Measurements from ENCODE around the gene CCDC148. TPM values are rescaled to one million over a fixed set of nuclear protein-coding genes. Genes with fewer than 3 reads are reported as not detected.

The CCDC148 gene
- total and polyA plus RNA-seq, 4 experiments from 2014 or later, result not detected

GRCh38 chr2:158144914-158145625 lies 311.5 kb downstream of the CCDC148 start:
- CTCF ChIA-PET (ENCODE audit: partially characterized antibody), result no interaction called here
- no peaks in the 10 kb centered on the region for H3K36me3 ChIP-seq (ENCODE audit: insufficient read depth, low read length)
- no peak for DNase-seq
- no peaks in the 10 kb centered on the region for H3K4me1 Mint-ChIP-seq
- H3K27ac Mint-ChIP-seq, result no peak overlapping the region
- intact Hi-C loops (cut with micrococcal nuclease), result no loop called here
- peaks cover 0 to 16% (median 9%) of the 10 kb centered on the region in 8 donors for H3K9me3 Mint-ChIP-seq
- H3K27me3 Mint-ChIP-seq, result peaks cover 13 to 15% of the 10 kb centered on the region in 2 donors
- no peaks in the 10 kb centered on the region for H3K9me3 ChIP-seq (ENCODE audit: control insufficient read depth in 1 of 2, low read length in 2 of 2)
- no peaks in the 10 kb centered on the region for H3K27me3 ChIP-seq (ENCODE audit: insufficient read depth, low read length)
- H3K4me3 ChIP-seq (ENCODE audit: low read length in 2 of 2), result no peak overlapping the region
- H3K27ac ChIP-seq (ENCODE audit: low read depth, low read length), result no peak overlapping the region
- no peaks in the 10 kb centered on the region for H3K36me3 Mint-ChIP-seq
- no peak overlapping the region for H3K4me3 Mint-ChIP-seq
- no peaks in the 10 kb centered on the region for H3K4me1 ChIP-seq (ENCODE audit: insufficient read depth, low read length)
- POLR2A ChIA-PET (ENCODE audit: partially characterized antibody), result no interaction called here

- no peaks in the 10 kb centered on the region for H3K36me3 Mint-ChIP-seq
- Histone ChIP-seq H3K4me1 (ENCODE audit: insufficient read depth, low read length) (no peaks in the 10 kb centered on the region), H3K36me3 (ENCODE audit: insufficient read depth, low read length) (no peaks in the 10 kb centered on the region), H3K27ac (ENCODE audit: low read depth, low read length) (no peak overlapping the region), H3K9me3 (ENCODE audit: control insufficient read depth in 1 of 2, low read length in 2 of 2) (no peaks in the 10 kb centered on the region), H3K27me3 (ENCODE audit: insufficient read depth, low read length) (no peaks in the 10 kb centered on the region), H3K4me3 (ENCODE audit: low read length in 2 of 2) (no peak overlapping the region)
- intact Hi-C loops (cut with micrococcal nuclease), result no loop called here
- peaks cover 12 to 15% of the 10 kb centered on the region in 2 donors for H3K27me3 Mint-ChIP-seq
- no peaks in the 10 kb centered on the region for H3K4me1 Mint-ChIP-seq
- CTCF ChIA-PET (ENCODE audit: partially characterized antibody), result no interaction called here
- no peak overlapping the region for H3K4me3 Mint-ChIP-seq
- H3K9me3 Mint-ChIP-seq, result peaks cover 0 to 16% (median 9%) of the 10 kb centered on the region in 8 donors
- POLR2A ChIA-PET (ENCODE audit: partially characterized antibody), result no interaction called here
- no peak overlapping the region for H3K27ac Mint-ChIP-seq
- DNase-seq, result no peak
These were observed 312.7 kb downstream of the CCDC148 start for GRCh38 chr2:158143703-158144360.

- Mint-ChIP-seq H3K4me3 (no peak overlapping the region), H3K27me3 (peaks cover 12 to 15% of the 10 kb centered on the region in 2 donors)
These were observed 313.8 kb downstream of the CCDC148 start for GRCh38 chr2:158142568-158143332.

GRCh38 chr2:158142165-158142564 lies 314.4 kb downstream of the CCDC148 start:
- no peaks in the 10 kb centered on the region for H3K4me1 ChIP-seq (ENCODE audit: insufficient read depth, low read length)
- H3K36me3 Mint-ChIP-seq, result no peaks in the 10 kb centered on the region
- no peak overlapping the region for H3K27ac Mint-ChIP-seq
- no peak overlapping the region for H3K4me3 Mint-ChIP-seq
- ChIA-PET CTCF (ENCODE audit: partially characterized antibody) (no interaction called here), POLR2A (ENCODE audit: partially characterized antibody) (no interaction called here)
- H3K36me3 ChIP-seq (ENCODE audit: insufficient read depth, low read length), result no peaks in the 10 kb centered on the region
- H3K4me1 Mint-ChIP-seq, result no peaks in the 10 kb centered on the region
- peaks cover 0 to 16% (median 9%) of the 10 kb centered on the region in 8 donors for H3K9me3 Mint-ChIP-seq
- no peak overlapping the region for H3K27ac ChIP-seq (ENCODE audit: low read depth, low read length)
- H3K27me3 ChIP-seq (ENCODE audit: insufficient read depth, low read length), result no peaks in the 10 kb centered on the region
- intact Hi-C loops (cut with micrococcal nuclease), result no loop called here
- no peaks in the 10 kb centered on the region for H3K9me3 ChIP-seq (ENCODE audit: control insufficient read depth in 1 of 2, low read length in 2 of 2)
- peaks cover 10 to 11% of the 10 kb centered on the region in 2 donors for H3K27me3 Mint-ChIP-seq
- no peak overlapping the region for H3K4me3 ChIP-seq (ENCODE audit: low read length in 2 of 2)
- DNase-seq, result no peak

More at GRCh38 chr2:158142568-158143332, 313.8 kb downstream of the CCDC148 start:
- intact Hi-C loops (cut with micrococcal nuclease), result no loop called here
- no peaks in the 10 kb centered on the region for H3K4me1 Mint-ChIP-seq
- H3K4me3 ChIP-seq (ENCODE audit: low read length in 2 of 2), result no peak overlapping the region
- no peak for DNase-seq
- no peaks in the 10 kb centered on the region for H3K36me3 ChIP-seq (ENCODE audit: insufficient read depth, low read length)
- H3K27ac Mint-ChIP-seq, result peak overlapping the region in 1 of 7 donors; percentile 15
- POLR2A ChIA-PET (ENCODE audit: partially characterized antibody), result no interaction called here
- no peaks in the 10 kb centered on the region for H3K36me3 Mint-ChIP-seq
- H3K4me1 ChIP-seq (ENCODE audit: insufficient read depth, low read length), result no peaks in the 10 kb centered on the region
- CTCF ChIA-PET (ENCODE audit: partially characterized antibody), result no interaction called here
- H3K27me3 ChIP-seq (ENCODE audit: insufficient read depth, low read length), result no peaks in the 10 kb centered on the region
- H3K27ac ChIP-seq (ENCODE audit: low read depth, low read length), result no peak overlapping the region
- peaks cover 0 to 16% (median 9%) of the 10 kb centered on the region in 8 donors for H3K9me3 Mint-ChIP-seq
- no peaks in the 10 kb centered on the region for H3K9me3 ChIP-seq (ENCODE audit: control insufficient read depth in 1 of 2, low read length in 2 of 2)

- Histone ChIP-seq H3K36me3 (ENCODE audit: insufficient read depth, low read length) (no peaks in the 10 kb centered on the region), H3K27ac (ENCODE audit: low read depth, low read length) (no peak overlapping the region), H3K4me3 (ENCODE audit: low read length in 2 of 2) (no peak overlapping the region), H3K4me1 (ENCODE audit: insufficient read depth, low read length) (no peaks in the 10 kb centered on the region), H3K27me3 (ENCODE audit: insufficient read depth, low read length) (no peaks in the 10 kb centered on the region), H3K9me3 (ENCODE audit: control insufficient read depth in 1 of 2, low read length in 2 of 2) (no peaks in the 10 kb centered on the region)
- ChIA-PET POLR2A (ENCODE audit: partially characterized antibody) (no interaction called here), CTCF (ENCODE audit: partially characterized antibody) (no interaction called here)
- Mint-ChIP-seq H3K36me3 (no peaks in the 10 kb centered on the region), H3K27ac (no peak overlapping the region), H3K4me1 (no peaks in the 10 kb centered on the region), H3K9me3 (peaks cover 0 to 4% (median 1%) of the 10 kb centered on the region in 8 donors), H3K27me3 (peaks cover 5 to 9% of the 10 kb centered on the region in 2 donors), H3K4me3 (no peak overlapping the region)
- intact Hi-C loops (cut with micrococcal nuclease), result no loop called here
- no peak for DNase-seq
These were observed 316.4 kb downstream of the CCDC148 start for GRCh38 chr2:158140201-158140600.

GRCh38 chr2:158138255-158138654 lies 318.3 kb downstream of the CCDC148 start:
- ChIA-PET POLR2A (ENCODE audit: partially characterized antibody) (no interaction called here), CTCF (ENCODE audit: partially characterized antibody) (interaction anchor here (0.9 kb wide), 1 partner anchor 607 kb away, joined by 4 read pairs; no protein-coding TSS in a partner anchor)
- intact Hi-C loops (cut with micrococcal nuclease), result no loop called here
- no peak for DNase-seq
- Histone ChIP-seq H3K4me3 (ENCODE audit: low read length in 2 of 2) (no peak overlapping the region), H3K36me3 (ENCODE audit: insufficient read depth, low read length) (no peaks in the 10 kb centered on the region), H3K9me3 (ENCODE audit: control insufficient read depth in 1 of 2, low read length in 2 of 2) (no peaks in the 10 kb centered on the region), H3K27me3 (ENCODE audit: insufficient read depth, low read length) (no peaks in the 10 kb centered on the region), H3K4me1 (ENCODE audit: insufficient read depth, low read length) (no peaks in the 10 kb centered on the region), H3K27ac (ENCODE audit: low read depth, low read length) (no peak overlapping the region)
- Mint-ChIP-seq H3K9me3 (peaks cover 0 to 2% (median 0%) of the 10 kb centered on the region in 8 donors), H3K27ac (no peak overlapping the region), H3K4me1 (no peaks in the 10 kb centered on the region), H3K36me3 (no peaks in the 10 kb centered on the region), H3K4me3 (no peak overlapping the region), H3K27me3 (peaks cover 0 to 7% of the 10 kb centered on the region in 2 donors)

GRCh38 chr2:158135096-158135495 lies 321.5 kb downstream of the CCDC148 start:
- Mint-ChIP-seq H3K27ac (no peak overlapping the region), H3K27me3 (peaks cover 0 to 6% of the 10 kb centered on the region in 2 donors), H3K4me1 (no peaks in the 10 kb centered on the region), H3K36me3 (no peaks in the 10 kb centered on the region), H3K9me3 (peaks cover 0 to 2% (median 0%) of the 10 kb centered on the region in 8 donors), H3K4me3 (no peak overlapping the region)
- DNase-seq, result no peak
- Histone ChIP-seq H3K36me3 (ENCODE audit: insufficient read depth, low read length) (no peaks in the 10 kb centered on the region), H3K4me1 (ENCODE audit: insufficient read depth, low read length) (no peaks in the 10 kb centered on the region), H3K4me3 (ENCODE audit: low read length in 2 of 2) (no peak overlapping the region), H3K9me3 (ENCODE audit: control insufficient read depth in 1 of 2, low read length in 2 of 2) (no peaks in the 10 kb centered on the region), H3K27me3 (ENCODE audit: insufficient read depth, low read length) (no peaks in the 10 kb centered on the region), H3K27ac (ENCODE audit: low read depth, low read length) (no peak overlapping the region)
- intact Hi-C loops (cut with micrococcal nuclease), result no loop called here
- CTCF ChIA-PET (ENCODE audit: partially characterized antibody), result no interaction called here
- POLR2A ChIA-PET (ENCODE audit: partially characterized antibody), result no interaction called here

All from CD4-positive, alpha-beta memory T cell (primary cell).